HepG2 (cell line): ENCODE data around the gene BUB1B. TPM values are rescaled to one million over a fixed set of nuclear protein-coding genes. Genes with fewer than 3 reads are reported as not detected.

Experiments used
- AKAP8 ChIP-seq: sonication (generic); formaldehyde crosslinking; IDR thresholded peaks from 2 replicates; pipeline ENCODE4 v1.5.1; 2020; ENCODE audit warnings: mild to moderate bottlenecking, missing genetic modification reagents
- FOXA3 ChIP-seq: IDR thresholded peaks from 2 replicates; pipeline ENCODE4 v1.6.1; 2016; ENCODE audit warnings: missing genetic modification reagents, missing compliant biosample characterization
- FOXK2 ChIP-seq: fragments of 450-650 bp; IDR thresholded peaks from 2 replicates; pipeline ENCODE4 v1.6.1; 2016
- IKZF4 ChIP-seq: sonication (generic); formaldehyde crosslinking; IDR thresholded peaks from 2 replicates; pipeline ENCODE4 v1.5.1; 2020; ENCODE audit warnings: borderline replicate concordance, mild to moderate bottlenecking, low read depth, missing genetic modification reagents; ENCODE audit errors: not compliant biosample characterization
- JUNB ChIP-seq: sonication (generic); formaldehyde crosslinking; IDR thresholded peaks from 2 replicates; pipeline ENCODE4 v1.8.0; 2022; ENCODE audit warnings: missing genetic modification reagents, mild to moderate bottlenecking, borderline replicate concordance
- MYPOP ChIP-seq: sonication (generic); formaldehyde crosslinking; IDR thresholded peaks from 2 replicates; pipeline ENCODE4 v1.8.1; 2023; ENCODE audit warnings: mild to moderate bottlenecking, moderate library complexity, missing genetic modification reagents
- NCOA5 ChIP-seq: sonication (generic); formaldehyde crosslinking; IDR thresholded peaks from 2 replicates; pipeline ENCODE4 v1.4.0; 2020; ENCODE audit warnings: missing genetic modification reagents
- NFE2L2 ChIP-seq: fragments of 150-350 bp; IDR thresholded peaks from 2 replicates; pipeline ENCODE4 v1.6.1; 2014; ENCODE audit warnings: low read length
- SYNCRIP ChIP-seq: fragments of 200-400 bp; formaldehyde crosslinking; IDR thresholded peaks from 2 replicates; pipeline ENCODE4 v1.6.1; 2018; ENCODE audit warnings: mild to moderate bottlenecking, low read depth, low read length; ENCODE audit not compliant: insufficient read depth
- TCF7L2 ChIP-seq: IDR thresholded peaks from 2 replicates; pipeline ENCODE4 v1.6.1; 2011; ENCODE audit warnings: mild to moderate bottlenecking, low read depth, low read length, moderate library complexity
- ZMYM4 ChIP-seq: sonication (generic); formaldehyde crosslinking; IDR thresholded peaks from 2 replicates; pipeline ENCODE4 v1.8.1; 2023; ENCODE audit warnings: mild to moderate bottlenecking, missing genetic modification reagents
- ZNF543 ChIP-seq: sonication (generic); formaldehyde crosslinking; IDR thresholded peaks from 2 replicates; pipeline ENCODE4 v1.4.0; 2020; ENCODE audit warnings: mild to moderate bottlenecking, missing genetic modification reagents
- ZNF577 ChIP-seq: sonication (generic); formaldehyde crosslinking; IDR thresholded peaks from 2 replicates; pipeline ENCODE4 v1.4.0; 2020; ENCODE audit warnings: mild to moderate bottlenecking, low read depth, missing genetic modification reagents, borderline replicate concordance
- ZNF609 ChIP-seq: sonication (generic); formaldehyde crosslinking; IDR thresholded peaks from 2 replicates; pipeline ENCODE4 v1.4.0; 2020; ENCODE audit warnings: mild to moderate bottlenecking, missing genetic modification reagents, borderline replicate concordance
- polyA plus RNA-seq, 8 experiments: library from polyadenylated mRNA; depleted of rRNA in 3 of 8; stranded (reverse) in 7 of 8; unstranded in 1 of 8; fragments of >200 nt; fragmentation: Illumina TruSeq in 4 of 8; extraction: Trizol in 4 of 8; gene quantifications; 2 replicates each; pipeline versions ENCODE4 v1.2.1 to v1.2.3, GENCODE V29; 2011 to 2016; ENCODE audit warnings: low read depth in 4 of 8, missing spikeins in 1 of 8, mixed read lengths in 1 of 8; ENCODE audit not compliant: insufficient read depth in 1 of 8
- total RNA-seq, 5 experiments: library from RNA; depleted of rRNA; stranded (reverse); fragments of >200 nt; fragmentation: Illumina TruSeq; extraction: Trizol; gene quantifications; 2 replicates each; pipeline ENCODE4 v1.2.3, GENCODE V29; 2016; ENCODE audit warnings: low read depth in 1 of 5
- TF ChIP-seq, protein P1 (sequence below): sonication (generic); formaldehyde crosslinking; IDR thresholded peaks from 2 replicates; pipeline ENCODE4 v1.4.0; 2020; ENCODE audit warnings: missing genetic modification reagents, low read depth, mild to moderate bottlenecking, borderline replicate concordance
- TF ChIP-seq, protein P2 (sequence below): sonication (generic); formaldehyde crosslinking; IDR thresholded peaks from 2 replicates; pipeline ENCODE4 v1.4.0; 2020; ENCODE audit warnings: mild to moderate bottlenecking, missing genetic modification reagents
- TF ChIP-seq, protein P3 (sequence below): sonication (generic); formaldehyde crosslinking; IDR thresholded peaks from 2 replicates; pipeline ENCODE4 v1.8.0; 2022; ENCODE audit warnings: mild to moderate bottlenecking, missing genetic modification reagents

The BUB1B gene
- total and polyA plus RNA-seq, 2 of the 13 experiments (the other 11 are each of a cell fraction or from before 2014, with no cell fraction given) = 26.2 to 63.5 TPM

DNA sequence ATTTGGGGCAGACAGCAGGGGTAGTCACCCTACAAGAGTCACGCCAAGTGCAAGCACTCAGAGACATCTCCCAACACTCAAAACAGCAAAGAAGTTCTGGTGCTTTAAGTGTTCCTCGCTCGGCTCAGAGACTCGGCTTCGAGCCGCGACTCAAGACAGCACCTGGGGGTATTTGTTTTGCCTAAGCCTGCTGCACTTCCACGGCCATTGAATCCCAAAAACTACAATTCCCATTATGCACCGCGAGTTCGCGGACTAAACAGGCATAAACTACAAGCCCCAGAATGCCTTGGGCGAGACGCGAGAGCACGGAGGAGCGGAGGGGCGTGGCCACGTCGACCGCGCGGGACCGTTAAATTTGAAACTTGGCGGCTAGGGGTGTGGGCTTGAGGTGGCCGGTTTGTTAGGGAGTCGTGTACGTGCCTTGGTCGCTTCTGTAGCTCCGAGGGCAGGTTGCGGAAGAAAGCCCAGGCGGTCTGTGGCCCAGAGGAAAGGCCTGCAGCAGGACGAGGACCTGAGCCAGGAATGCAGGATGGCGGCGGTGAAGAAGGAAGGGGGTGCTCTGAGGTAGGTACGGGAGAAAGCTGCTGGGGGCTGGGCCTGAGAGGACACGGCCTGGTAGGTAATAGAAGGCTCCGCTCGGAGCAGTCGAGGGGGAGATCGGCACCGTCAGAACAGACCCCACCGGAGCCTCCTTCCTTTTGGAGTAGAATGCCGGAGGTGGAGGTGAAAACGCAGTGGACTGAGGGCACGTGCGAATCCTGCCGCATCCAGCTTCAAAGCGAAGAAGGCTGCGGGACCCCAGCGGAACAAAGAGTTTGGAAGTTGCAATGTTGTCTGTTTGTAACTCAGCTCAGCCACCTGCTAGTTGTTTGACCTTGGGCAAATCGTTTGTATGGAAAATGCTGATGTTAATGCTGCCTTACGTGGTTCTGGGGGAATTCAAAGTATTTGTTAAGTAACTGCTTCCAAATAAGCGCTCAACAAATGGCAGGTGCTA is at the start of gene BUB1B (continued):
- peak; percentile 34; the same call in 1 of the 2 replicates for TF ChIP-seq ZNF609 (CRISPR knock-in tag)
- TF ChIP-seq IKZF4 (CRISPR knock-in tag) = no peak
- no peak for TF ChIP-seq NCOA5 (CRISPR knock-in tag)
- TF ChIP-seq, protein P1, sequence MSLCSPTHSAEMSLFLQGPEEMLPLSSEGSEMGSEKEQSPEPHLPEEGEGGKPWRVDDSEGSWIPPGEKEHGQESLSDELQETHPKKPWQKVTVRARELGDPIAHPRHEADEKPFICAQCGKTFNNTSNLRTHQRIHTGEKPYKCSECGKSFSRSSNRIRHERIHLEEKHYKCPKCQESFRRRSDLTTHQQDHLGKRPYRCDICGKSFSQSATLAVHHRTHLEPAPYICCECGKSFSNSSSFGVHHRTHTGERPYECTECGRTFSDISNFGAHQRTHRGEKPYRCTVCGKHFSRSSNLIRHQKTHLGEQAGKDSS (CRISPR knock-in tag) = peak; percentile 69; the same call in 1 of the 2 replicates
- TF ChIP-seq FOXA3 (CRISPR knock-in tag) = peak; percentile 76
- peak; percentile 70; the same call in 1 of the 2 replicates for TF ChIP-seq AKAP8 (CRISPR knock-in tag)
- no peak for TF ChIP-seq NFE2L2
- peak; percentile 69; the same call in 1 of the 2 replicates for TF ChIP-seq ZNF543 (CRISPR knock-in tag)
- TF ChIP-seq, protein P2, sequence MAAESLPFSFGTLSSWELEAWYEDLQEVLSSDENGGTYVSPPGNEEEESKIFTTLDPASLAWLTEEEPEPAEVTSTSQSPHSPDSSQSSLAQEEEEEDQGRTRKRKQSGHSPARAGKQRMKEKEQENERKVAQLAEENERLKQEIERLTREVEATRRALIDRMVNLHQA = no peak
- peak; percentile 82 for TF ChIP-seq MYPOP (CRISPR knock-in tag)
- TF ChIP-seq FOXK2 = peak; percentile 48; the same call in 1 of the 2 replicates
- peak; percentile 83; the same call in 1 of the 2 replicates for TF ChIP-seq ZMYM4
- peak; percentile 84; the same call in 1 of the 2 replicates for TF ChIP-seq JUNB
- TF ChIP-seq ZNF577 (CRISPR knock-in tag) = no peak
- TF ChIP-seq, protein P3, sequence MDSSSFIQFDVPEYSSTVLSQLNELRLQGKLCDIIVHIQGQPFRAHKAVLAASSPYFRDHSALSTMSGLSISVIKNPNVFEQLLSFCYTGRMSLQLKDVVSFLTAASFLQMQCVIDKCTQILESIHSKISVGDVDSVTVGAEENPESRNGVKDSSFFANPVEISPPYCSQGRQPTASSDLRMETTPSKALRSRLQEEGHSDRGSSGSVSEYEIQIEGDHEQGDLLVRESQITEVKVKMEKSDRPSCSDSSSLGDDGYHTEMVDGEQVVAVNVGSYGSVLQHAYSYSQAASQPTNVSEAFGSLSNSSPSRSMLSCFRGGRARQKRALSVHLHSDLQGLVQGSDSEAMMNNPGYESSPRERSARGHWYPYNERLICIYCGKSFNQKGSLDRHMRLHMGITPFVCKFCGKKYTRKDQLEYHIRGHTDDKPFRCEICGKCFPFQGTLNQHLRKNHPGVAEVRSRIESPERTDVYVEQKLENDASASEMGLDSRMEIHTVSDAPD = peak; percentile 51; the same call in 1 of the 2 replicates
- TF ChIP-seq TCF7L2 = no peak
- TF ChIP-seq SYNCRIP = no peak
